Measurements from ENCODE around the gene ASPA.

GRCh38 chr17:3510090-3510489 lies 34.3 kb downstream of the ASPA start:
- no peak for TF ChIP-seq EZH2 (IDR thresholded peaks at IDR 0.05; ENCODE audit: low read length)
- no peak for TF ChIP-seq CTCF (optimal IDR thresholded peaks at IDR 0.05 in 1 of 3, IDR thresholded peaks at IDR 0.05 in 1 of 3, conservative IDR thresholded peaks at IDR 0.05 in 1 of 3; ENCODE audit: extremely low read depth in 1 of 3, insufficient read depth in 2 of 3, low read length in 3 of 3)
